HepG2 (cell line): Measurements from ENCODE around the gene RARA. TPM values are rescaled to one million over a fixed set of nuclear protein-coding genes. Genes with fewer than 3 reads are reported as not detected.

Experiments used
- GMEB2 ChIP-seq: IDR thresholded peaks from 2 replicates; pipeline ENCODE4 v1.6.1; 2016; ENCODE audit warnings: missing biosample characterization, missing genetic modification reagents, low read depth
- GTF3A ChIP-seq: sonication (generic); formaldehyde crosslinking; conservative IDR thresholded peaks from 2 replicates; pipeline ENCODE4 v1.4.0; 2020; ENCODE audit warnings: mild to moderate bottlenecking, missing genetic modification reagents
- HMGA1 ChIP-seq: sonication (generic); formaldehyde crosslinking; conservative IDR thresholded peaks from 2 replicates; pipeline ENCODE4 v1.4.0; 2020; ENCODE audit warnings: missing genetic modification reagents
- HMGXB3 ChIP-seq: sonication (generic); formaldehyde crosslinking; IDR thresholded peaks from 2 replicates; pipeline ENCODE4 v1.4.0; 2020; ENCODE audit warnings: missing genetic modification reagents, borderline replicate concordance
- ISX ChIP-seq: sonication (generic); formaldehyde crosslinking; conservative IDR thresholded peaks from 2 replicates; pipeline ENCODE4 v1.5.0; 2020; ENCODE audit warnings: missing genetic modification reagents
- RCOR2 ChIP-seq: IDR thresholded peaks from 2 replicates; pipeline ENCODE4 v1.6.1; 2016; ENCODE audit warnings: missing biosample characterization, missing genetic modification reagents
- SKIL ChIP-seq: sonication (generic); formaldehyde crosslinking; IDR thresholded peaks from 2 replicates; pipeline ENCODE4 v1.8.0; 2022; ENCODE audit warnings: missing genetic modification reagents, mild to moderate bottlenecking, moderate library complexity, borderline replicate concordance
- THAP8 ChIP-seq: sonication (generic); formaldehyde crosslinking; IDR thresholded peaks from 2 replicates; pipeline ENCODE4 v1.5.1; 2020; ENCODE audit warnings: missing genetic modification reagents, mild to moderate bottlenecking, borderline replicate concordance
- XBP1 ChIP-seq: sonication (generic); formaldehyde crosslinking; IDR thresholded peaks from 2 replicates; pipeline ENCODE4 v1.5.0; 2020; ENCODE audit warnings: missing genetic modification reagents
- ZBTB49 ChIP-seq: sonication (generic); formaldehyde crosslinking; IDR thresholded peaks from 2 replicates; pipeline ENCODE4 v1.4.0; 2020; ENCODE audit warnings: missing genetic modification reagents, borderline replicate concordance
- ZEB1 ChIP-seq: IDR thresholded peaks from 2 replicates; pipeline ENCODE4 v1.6.1; 2012; ENCODE audit warnings: mild to moderate bottlenecking, low read depth, inconsistent platforms; ENCODE audit not compliant: insufficient replicate concordance
- ZNF274 ChIP-seq: sonication (generic); formaldehyde crosslinking; IDR thresholded peaks from 2 replicates; pipeline ENCODE4 v1.5.1; 2020; ENCODE audit warnings: mild to moderate bottlenecking, missing genetic modification reagents
- ZNF282 ChIP-seq: fragments of 450-650 bp; IDR thresholded peaks from 2 replicates; pipeline ENCODE4 v1.6.1; 2018; ENCODE audit not compliant: partially characterized antibody
- ZNF382 ChIP-seq: sonication (generic); formaldehyde crosslinking; IDR thresholded peaks from 2 replicates; pipeline ENCODE4 v1.5.0; 2020; ENCODE audit warnings: missing genetic modification reagents, mild to moderate bottlenecking, borderline replicate concordance
- ZNF546 ChIP-seq: sonication (generic); formaldehyde crosslinking; conservative IDR thresholded peaks from 2 replicates; pipeline ENCODE4 v1.8.1; 2023; ENCODE audit warnings: mild to moderate bottlenecking, missing genetic modification reagents
- ZNF670 ChIP-seq: sonication (generic); formaldehyde crosslinking; IDR thresholded peaks from 2 replicates; pipeline ENCODE4 v1.8.0; 2022; ENCODE audit warnings: mild to moderate bottlenecking, missing genetic modification reagents, borderline replicate concordance
- ZNF75D ChIP-seq: sonication (generic); formaldehyde crosslinking; IDR thresholded peaks from 2 replicates; pipeline ENCODE4 v1.8.1; 2023; ENCODE audit warnings: missing genetic modification reagents, mild to moderate bottlenecking, borderline replicate concordance
- ZNF782 ChIP-seq: sonication (generic); formaldehyde crosslinking; IDR thresholded peaks from 2 replicates; pipeline ENCODE4 v1.4.0; 2020; ENCODE audit warnings: missing genetic modification reagents, mild to moderate bottlenecking, borderline replicate concordance
- polyA plus RNA-seq, 8 experiments: library from polyadenylated mRNA; depleted of rRNA in 3 of 8; stranded (reverse) in 7 of 8; unstranded in 1 of 8; fragments of >200 nt; fragmentation: Illumina TruSeq in 4 of 8; extraction: Trizol in 4 of 8; gene quantifications; 2 replicates each; pipeline versions ENCODE4 v1.2.1 to v1.2.3, GENCODE V29; 2011 to 2016; ENCODE audit warnings: low read depth in 4 of 8, missing spikeins in 1 of 8, mixed read lengths in 1 of 8; ENCODE audit not compliant: insufficient read depth in 1 of 8
- total RNA-seq, 5 experiments: library from RNA; depleted of rRNA; stranded (reverse); fragments of >200 nt; fragmentation: Illumina TruSeq; extraction: Trizol; gene quantifications; 2 replicates each; pipeline ENCODE4 v1.2.3, GENCODE V29; 2016; ENCODE audit warnings: low read depth in 1 of 5

Gene RARA
- total and polyA plus RNA-seq, 2 of the 13 experiments (the other 11 are each of a cell fraction or from before 2014, with no cell fraction given): 6.4 to 8.6 TPM

- TF ChIP-seq ZNF782 (CRISPR knock-in tag) (no peak), ZNF274 (CRISPR knock-in tag) (no peak; the same call in none of the 2 replicates), ZNF282 (no peak), RCOR2 (CRISPR knock-in tag) (peak; percentile 96), ISX (no peak), SKIL (peak; percentile 86; the same call in 1 of the 2 replicates), XBP1 (CRISPR knock-in tag) (no peak), GTF3A (CRISPR knock-in tag) (no peak), ZNF75D (CRISPR knock-in tag) (no peak), THAP8 (no peak), ZNF546 (peak; percentile 70), ZEB1 (peak; percentile 78), GMEB2 (no peak), ZNF382 (CRISPR knock-in tag) (no peak), HMGA1 (CRISPR knock-in tag) (no peak), ZBTB49 (no peak), HMGXB3 (CRISPR knock-in tag) (0 out of 2 replicates have a peak, but pooled peaks have one; percentile 81), ZNF670 (CRISPR knock-in tag) (no peak; the same call in 1 of the 2 replicates)
Measured at GRCh38 chr17:40352779-40353394, 43.9 kb downstream of the RARA start (continued).
